ENCODE measurements around the gene TNC. TPM values are rescaled to one million over a fixed set of nuclear protein-coding genes. Genes with fewer than 3 reads are reported as not detected.
A peak's percentile ranks its signal among the peaks of the same experiment; 100 is the strongest.

The TNC gene
- total and polyA plus RNA-seq, 10 of the 15 experiments (the other 5 are each of a cell fraction or from before 2014, with no cell fraction given) = 0.05 to 4.2 (median 0.14) TPM

DNA sequence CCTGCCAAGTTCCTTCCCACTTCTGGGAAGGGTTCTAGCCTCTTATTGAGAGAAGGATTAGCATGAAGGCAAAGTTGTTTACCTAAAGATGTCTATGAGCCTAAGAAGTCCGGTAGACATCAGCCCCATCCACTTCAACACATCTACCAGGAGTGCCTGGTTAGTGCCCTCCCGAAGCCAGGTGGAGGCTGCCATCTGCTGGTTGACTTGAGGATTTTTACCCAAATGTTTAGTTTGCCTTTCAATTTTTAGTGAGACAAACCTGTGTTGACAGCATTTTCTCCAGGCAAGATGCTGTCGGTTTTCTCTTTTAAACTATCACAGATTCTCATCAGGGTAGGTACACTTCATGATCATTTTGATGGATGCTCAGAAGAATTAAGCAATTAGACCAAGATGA lies 104.0 kb downstream of the TNC start:
- H3K4me2 ChIP-seq (ENCODE audit: control insufficient read depth, insufficient read depth) = no peak overlapping the region
- 0% methylated on average over 3 of the region's 3 CpGs for WGBS (ENCODE audit: insufficient coverage, insufficient replicate concordance, low lambda C conversion rate, missing lambda C conversion rate)
- in situ Hi-C loops (cut with MboI) (loop anchor here (5.0 to 10.0 kb wide), 5 partner anchors 102 to 607 kb away; no protein-coding TSS in a partner anchor), intact Hi-C loops (cut with micrococcal nuclease; ENCODE audit: unreplicated experiment) (loop anchor here (1.0 to 2.0 kb wide), 7 partner anchors 99 to 609 kb away; no protein-coding TSS in a partner anchor)
- no peak overlapping the region for H3K9ac ChIP-seq (ENCODE audit: control insufficient read depth, insufficient read depth, low read length)
- H3K4me1 ChIP-seq (ENCODE audit: control insufficient read depth, insufficient read depth, low read length) = no peaks in the 10 kb centered on the region
- CTCF ChIA-PET = interaction anchor here (0.6 to 3.4 kb wide), 51 partner anchors 8 to 608 kb away, joined by 3 to 52 read pairs (median 4); partner anchors contain the start of gene TEX48
- FAIRE-seq (peak; percentile 97), DNase-seq (ENCODE audit: low read depth, low spot score) (no peak), ATAC-seq (peak; percentile 90)
- no peak overlapping the region for H2AFZ ChIP-seq (ENCODE audit: control insufficient read depth, low read depth, low read length)
- no peaks in the 10 kb centered on the region for H3K79me2 ChIP-seq (ENCODE audit: control insufficient read depth, insufficient read depth, low read length)
- RAD21 ChIA-PET (ENCODE audit: unreplicated experiment) = interaction anchor here (0.6 to 1.4 kb wide), 35 partner anchors 8 to 837 kb away, joined by 3 to 26 read pairs (median 4); partner anchors contain the start of gene TEX48
- no peaks in the 10 kb centered on the region for H4K20me1 ChIP-seq (ENCODE audit: control insufficient read depth, insufficient read depth)
- H3K9me3 ChIP-seq (replicated peaks; ENCODE audit: control insufficient read depth, insufficient read depth, low read length) = no peaks in the 10 kb centered on the region
- H3K4me3 ChIP-seq = no peak overlapping the region
- BruUV-seq (replicated peaks) = no TSS peak
- no peaks in the 10 kb centered on the region for H3K36me3 ChIP-seq (ENCODE audit: control insufficient read depth in 2 of 2, insufficient read depth in 2 of 2, low read length in 1 of 2)
- no peak overlapping the region for H3K27ac ChIP-seq (ENCODE audit: control insufficient read depth, insufficient read depth)
- H3K27me3 ChIP-seq (replicated peaks in 1 of 2; ENCODE audit: control insufficient read depth in 2 of 2, insufficient read depth in 2 of 2, low read length in 1 of 2) = peaks cover 0 to 2% of the 10 kb centered on the region in 2 experiments; a peak in 3 of 4 replicates
- TF ChIP-seq FOS (IDR thresholded peaks at IDR 0.05; ENCODE audit: borderline replicate concordance, extremely low read depth, insufficient read length) (no peak), RFX5 (IDR thresholded peaks at IDR 0.05; ENCODE audit: low read depth, low read length) (no peak), SMC3 (IDR thresholded peaks at IDR 0.05; ENCODE audit: borderline replicate concordance, low read length) (peak; percentile 98), CBFB (IDR thresholded peaks at IDR 0.05; ENCODE audit: low read depth) (no peak), POU2F2 (IDR thresholded peaks at IDR 0.05; ENCODE audit: borderline replicate concordance, low read depth, low read length) (0 out of 3 replicates have a peak, but pooled peaks have one; percentile 22), CBX3 (IDR thresholded peaks at IDR 0.05; ENCODE audit: borderline replicate concordance, low read depth) (no peak), RELA (IDR thresholded peaks at IDR 0.05; ENCODE audit: borderline replicate concordance, partially characterized antibody) (peak; percentile 16), RAD21 (IDR thresholded peaks at IDR 0.05; ENCODE audit: insufficient read depth, low read depth, low read length) (peak; percentile 98), YY1 (IDR thresholded peaks at IDR 0.05; ENCODE audit: low read depth, low read length) (peak; percentile 67), SREBF2 (IDR thresholded peaks at IDR 0.05; ENCODE audit: low read length) (no peak), RUNX3 (IDR thresholded peaks at IDR 0.05; ENCODE audit: low read length) (no peak), SMAD1 (IDR thresholded peaks at IDR 0.05; ENCODE audit: low read depth, partially characterized antibody) (no peak)
- TF ChIP-seq, protein P1, sequence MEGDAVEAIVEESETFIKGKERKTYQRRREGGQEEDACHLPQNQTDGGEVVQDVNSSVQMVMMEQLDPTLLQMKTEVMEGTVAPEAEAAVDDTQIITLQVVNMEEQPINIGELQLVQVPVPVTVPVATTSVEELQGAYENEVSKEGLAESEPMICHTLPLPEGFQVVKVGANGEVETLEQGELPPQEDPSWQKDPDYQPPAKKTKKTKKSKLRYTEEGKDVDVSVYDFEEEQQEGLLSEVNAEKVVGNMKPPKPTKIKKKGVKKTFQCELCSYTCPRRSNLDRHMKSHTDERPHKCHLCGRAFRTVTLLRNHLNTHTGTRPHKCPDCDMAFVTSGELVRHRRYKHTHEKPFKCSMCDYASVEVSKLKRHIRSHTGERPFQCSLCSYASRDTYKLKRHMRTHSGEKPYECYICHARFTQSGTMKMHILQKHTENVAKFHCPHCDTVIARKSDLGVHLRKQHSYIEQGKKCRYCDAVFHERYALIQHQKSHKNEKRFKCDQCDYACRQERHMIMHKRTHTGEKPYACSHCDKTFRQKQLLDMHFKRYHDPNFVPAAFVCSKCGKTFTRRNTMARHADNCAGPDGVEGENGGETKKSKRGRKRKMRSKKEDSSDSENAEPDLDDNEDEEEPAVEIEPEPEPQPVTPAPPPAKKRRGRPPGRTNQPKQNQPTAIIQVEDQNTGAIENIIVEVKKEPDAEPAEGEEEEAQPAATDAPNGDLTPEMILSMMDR (IDR thresholded peaks at IDR 0.05 in 2 of 3, conservative IDR thresholded peaks at IDR 0.05 in 1 of 3; ENCODE audit: control insufficient read depth in 2 of 3, extremely low read depth in 1 of 3, insufficient read depth in 1 of 3, low read depth in 3 of 3, low read length in 3 of 3) = peak; percentile 63 to 86 (median 68)
- TF ChIP-seq, protein P2, sequence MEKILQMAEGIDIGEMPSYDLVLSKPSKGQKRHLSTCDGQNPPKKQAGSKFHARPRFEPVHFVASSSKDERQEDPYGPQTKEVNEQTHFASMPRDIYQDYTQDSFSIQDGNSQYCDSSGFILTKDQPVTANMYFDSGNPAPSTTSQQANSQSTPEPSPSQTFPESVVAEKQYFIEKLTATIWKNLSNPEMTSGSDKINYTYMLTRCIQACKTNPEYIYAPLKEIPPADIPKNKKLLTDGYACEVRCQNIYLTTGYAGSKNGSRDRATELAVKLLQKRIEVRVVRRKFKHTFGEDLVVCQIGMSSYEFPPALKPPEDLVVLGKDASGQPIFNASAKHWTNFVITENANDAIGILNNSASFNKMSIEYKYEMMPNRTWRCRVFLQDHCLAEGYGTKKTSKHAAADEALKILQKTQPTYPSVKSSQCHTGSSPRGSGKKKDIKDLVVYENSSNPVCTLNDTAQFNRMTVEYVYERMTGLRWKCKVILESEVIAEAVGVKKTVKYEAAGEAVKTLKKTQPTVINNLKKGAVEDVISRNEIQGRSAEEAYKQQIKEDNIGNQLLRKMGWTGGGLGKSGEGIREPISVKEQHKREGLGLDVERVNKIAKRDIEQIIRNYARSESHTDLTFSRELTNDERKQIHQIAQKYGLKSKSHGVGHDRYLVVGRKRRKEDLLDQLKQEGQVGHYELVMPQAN (conservative IDR thresholded peaks at IDR 0.05) = no peak
- POLR2A ChIA-PET = interaction anchor here (0.6 to 0.7 kb wide), 2 partner anchors 100 to 120 kb away, joined by 3 to 4 read pairs; no protein-coding TSS in a partner anchor
- SMC1A ChIA-PET (ENCODE audit: uncharacterized antibody, unreplicated experiment) = interaction anchor here (0.7 to 4.5 kb wide), 24 partner anchors 9 to 351 kb away, joined by 3 to 41 read pairs (median 4); partner anchors contain the start of gene TEX48
